Measurements from ENCODE around the gene FNDC3B.

The FNDC3B gene

GRCh38 chr3:172121981-172122380 lies 82.6 kb downstream of the FNDC3B start:
- DNase-seq, result no peak

DNA sequence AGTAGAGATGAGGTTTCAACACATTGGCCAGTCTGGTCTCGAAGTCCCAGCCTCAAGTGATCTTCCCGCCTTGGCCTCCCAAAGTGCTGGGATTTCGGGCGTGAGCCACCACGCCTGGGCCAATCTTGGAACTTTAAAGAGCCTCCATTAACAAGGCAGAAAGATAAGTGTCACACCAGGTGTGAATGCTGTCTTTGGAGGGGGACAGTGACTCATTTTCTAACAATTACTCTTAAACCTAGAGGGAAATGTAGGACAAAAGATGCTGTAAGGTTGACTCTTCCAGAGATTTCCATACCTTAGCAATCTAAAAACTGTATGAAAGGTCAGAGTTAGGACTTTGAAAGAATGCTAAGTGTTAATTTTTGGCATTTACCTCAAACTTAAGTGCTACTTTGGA lies 84.9 kb downstream of the FNDC3B start:
- DNase-seq, result no peak

- DNase-seq, result no peak
Measured at GRCh38 chr3:172125053-172125452, 85.7 kb downstream of the FNDC3B start.

GRCh38 chr3:172125963-172126457 lies 86.6 kb downstream of the FNDC3B start:
- DNase-seq, result no peak

- DNase-seq, result no peak
Measured at GRCh38 chr3:172126741-172127140, 87.4 kb downstream of the FNDC3B start.

DNA sequence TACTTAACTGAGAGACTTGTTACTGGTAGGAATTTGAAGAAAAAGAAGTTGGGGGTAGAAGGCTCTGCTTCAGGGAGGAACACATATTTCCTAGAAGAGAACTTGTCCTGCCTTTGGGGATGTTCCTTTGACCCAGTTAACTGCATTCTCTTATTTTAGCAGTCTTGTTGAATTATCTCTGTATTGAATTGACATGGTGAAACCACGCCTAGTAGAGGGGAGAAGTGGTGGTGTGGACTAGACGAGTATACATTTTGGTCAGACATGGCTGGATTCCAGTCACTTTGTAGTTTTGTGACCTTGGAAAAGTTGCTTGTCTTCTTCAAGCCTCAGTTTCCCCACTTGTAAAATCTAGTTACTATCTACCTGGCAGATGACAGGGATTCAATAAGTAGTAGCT lies 87.8 kb downstream of the FNDC3B start:
- DNase-seq, result no peak

DNA sequence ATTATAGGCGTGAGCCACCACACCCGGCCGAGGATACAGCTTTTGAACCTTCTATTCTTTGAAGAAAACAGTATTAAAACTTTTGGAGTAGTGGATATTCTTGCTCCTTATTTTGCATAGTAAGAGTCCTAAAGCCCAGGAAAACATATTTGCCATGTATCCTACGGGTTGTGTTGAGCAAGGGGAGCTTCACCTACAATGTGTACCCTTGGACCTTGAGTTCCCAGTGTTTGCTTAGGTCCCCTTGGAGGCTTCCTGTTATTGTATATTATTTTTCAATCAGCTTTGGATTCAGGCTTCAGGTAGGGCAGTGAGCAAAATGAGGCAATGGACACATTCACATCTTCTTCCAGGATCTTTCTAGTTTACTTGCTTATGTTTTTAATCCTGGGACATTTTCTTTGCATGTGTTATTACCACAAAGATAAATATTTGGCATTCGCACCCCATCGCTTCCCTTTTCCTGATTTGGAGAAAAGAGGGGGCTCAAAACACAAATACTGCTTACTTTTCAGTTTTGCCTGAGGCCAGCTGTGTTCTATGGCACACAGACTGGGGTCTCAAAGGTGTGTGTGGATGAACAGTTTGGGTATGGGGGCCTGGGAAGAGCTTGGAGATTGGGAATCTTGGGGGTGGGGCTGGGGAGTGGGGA lies 88.7 kb downstream of the FNDC3B start:
- no peak for DNase-seq

DNA sequence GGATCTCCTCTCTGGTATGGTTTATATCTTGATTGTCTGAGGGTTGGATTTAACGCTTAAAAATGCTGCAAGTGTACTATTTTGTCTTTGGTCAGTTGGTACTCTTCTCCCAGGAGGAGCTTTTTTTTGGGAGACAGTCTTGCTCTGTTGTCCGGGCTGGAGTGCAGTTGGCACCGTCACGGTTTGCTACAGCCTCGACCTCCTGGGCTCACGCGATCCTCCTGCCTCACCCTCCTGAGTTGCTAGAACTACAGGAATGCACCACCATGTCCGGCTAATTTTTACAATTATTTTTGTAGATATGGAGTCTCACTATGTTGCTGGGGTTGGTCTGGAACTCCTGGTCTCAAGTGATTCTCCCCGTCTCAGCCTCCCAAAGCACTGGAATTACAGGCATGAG lies 89.5 kb downstream of the FNDC3B start:
- no peak for DNase-seq

- DNase-seq, result no peak
Measured at GRCh38 chr3:172129498-172129849, 90.1 kb downstream of the FNDC3B start.

- peak; percentile 53 for DNase-seq
Measured at GRCh38 chr3:172129850-172130716, 90.7 kb downstream of the FNDC3B start.

- DNase-seq, result no peak
Measured at GRCh38 chr3:172130717-172131050, 91.3 kb downstream of the FNDC3B start.

- DNase-seq, result no peak
Measured at GRCh38 chr3:172131746-172132145, 92.4 kb downstream of the FNDC3B start.

DNA sequence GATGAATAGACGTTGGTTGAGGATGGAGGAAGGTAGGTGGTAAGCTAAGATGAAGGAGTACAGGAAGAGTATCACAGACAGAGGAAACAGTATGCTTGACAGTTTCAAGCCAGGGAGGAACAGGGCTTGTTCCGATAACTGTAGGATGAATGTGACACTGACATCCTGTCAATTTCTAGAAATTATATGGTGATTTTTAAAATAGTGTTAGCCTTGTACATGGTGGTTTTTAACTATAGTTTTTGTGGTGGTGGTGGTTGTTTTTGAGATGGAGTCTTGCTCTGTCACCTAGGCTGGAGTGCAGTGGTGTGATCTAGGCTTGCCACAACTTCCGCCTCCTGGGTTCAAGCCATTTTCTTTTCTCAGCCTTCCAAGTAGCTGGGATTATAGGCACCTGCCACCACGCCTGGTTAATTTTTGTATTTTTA lies 92.8 kb downstream of the FNDC3B start:
- no peak for DNase-seq

DNA sequence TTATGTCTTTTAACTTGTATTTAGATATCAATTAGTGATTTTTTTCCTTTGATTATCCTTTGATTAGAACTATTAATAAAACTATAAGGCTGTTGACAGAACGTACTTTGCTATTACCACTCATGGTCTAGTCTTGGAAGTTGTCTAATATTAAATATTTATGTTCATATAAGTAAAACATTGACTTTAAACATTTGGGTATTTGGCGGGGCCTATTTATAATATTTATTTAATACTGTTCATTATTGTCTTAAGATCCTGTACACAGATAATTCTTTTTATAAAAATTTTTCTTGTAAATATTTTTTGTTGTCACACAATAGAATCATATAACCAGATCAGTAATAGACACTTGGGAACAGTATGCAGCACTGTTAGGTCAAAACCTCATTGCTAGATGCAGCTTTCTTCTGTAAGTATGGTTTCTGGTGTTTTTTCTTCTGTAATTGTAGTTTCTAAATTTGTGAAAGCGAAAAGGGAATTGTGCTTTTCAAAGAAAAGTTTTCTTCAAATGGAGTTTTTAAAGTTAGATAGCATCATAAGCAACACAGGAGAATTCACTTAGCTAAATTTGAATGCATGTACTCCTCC lies 93.4 kb downstream of the FNDC3B start:
- DNase-seq, result no peak

- DNase-seq, result no peak
Measured at GRCh38 chr3:172133838-172134237, 94.5 kb downstream of the FNDC3B start.

DNA sequence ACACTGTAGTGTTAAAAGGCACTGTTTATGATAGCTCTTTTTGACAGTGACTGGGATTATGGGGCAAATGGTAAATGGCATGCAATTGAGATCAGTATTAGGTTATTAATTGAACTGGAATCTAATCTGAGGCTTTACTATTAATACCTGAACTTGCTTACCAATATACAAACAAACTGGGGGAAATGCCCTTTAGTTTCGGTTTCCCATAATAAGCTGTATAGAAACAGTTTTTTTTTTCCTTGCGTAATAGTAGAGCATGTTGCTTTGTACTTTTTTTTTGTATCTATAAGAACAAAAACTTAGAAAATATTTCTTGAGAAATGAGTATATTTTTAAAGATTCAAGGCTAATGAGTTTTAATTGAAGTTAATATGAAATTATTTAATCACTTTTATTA lies 95.0 kb downstream of the FNDC3B start:
- DNase-seq, result no peak

DNA sequence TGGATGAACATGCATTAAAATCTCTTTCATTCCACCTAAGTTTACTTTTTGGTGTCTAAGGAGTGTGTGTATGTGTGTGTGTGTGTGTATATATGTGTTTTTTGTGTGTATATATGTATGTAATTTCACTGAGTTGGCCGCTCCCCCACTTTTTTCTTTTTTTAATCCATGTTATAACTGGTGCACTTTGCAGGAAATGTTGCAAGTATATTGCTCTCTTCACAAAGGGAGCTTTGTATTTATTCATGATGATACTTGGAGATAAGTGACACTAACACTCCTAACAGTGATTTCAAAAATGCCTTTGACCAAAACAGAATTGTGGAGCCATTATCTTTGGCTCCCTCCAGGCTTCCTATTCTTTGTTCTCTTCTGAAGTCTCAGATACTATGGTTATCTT lies 95.8 kb downstream of the FNDC3B start:
- no peak for DNase-seq

DNA sequence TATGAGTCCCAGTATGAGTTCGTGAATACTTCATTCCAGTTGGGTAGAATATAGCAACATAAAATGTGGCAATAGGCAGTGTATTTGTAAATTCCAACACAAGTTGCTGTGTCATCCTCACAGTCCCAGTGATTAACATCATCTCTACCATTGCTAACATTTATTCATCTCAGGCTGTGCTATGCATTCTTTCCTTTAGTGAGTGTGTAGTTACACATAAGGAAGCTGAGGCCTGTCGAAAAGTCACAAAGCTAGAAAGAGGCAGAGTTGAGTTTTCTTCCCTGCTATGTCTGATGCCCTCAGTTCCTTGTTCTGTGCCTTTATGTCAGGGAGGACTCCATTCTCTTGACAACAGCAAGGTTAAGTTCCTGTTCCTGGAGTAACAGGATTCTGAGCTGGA lies 96.4 kb downstream of the FNDC3B start:
- DNase-seq, result no peak

DNA sequence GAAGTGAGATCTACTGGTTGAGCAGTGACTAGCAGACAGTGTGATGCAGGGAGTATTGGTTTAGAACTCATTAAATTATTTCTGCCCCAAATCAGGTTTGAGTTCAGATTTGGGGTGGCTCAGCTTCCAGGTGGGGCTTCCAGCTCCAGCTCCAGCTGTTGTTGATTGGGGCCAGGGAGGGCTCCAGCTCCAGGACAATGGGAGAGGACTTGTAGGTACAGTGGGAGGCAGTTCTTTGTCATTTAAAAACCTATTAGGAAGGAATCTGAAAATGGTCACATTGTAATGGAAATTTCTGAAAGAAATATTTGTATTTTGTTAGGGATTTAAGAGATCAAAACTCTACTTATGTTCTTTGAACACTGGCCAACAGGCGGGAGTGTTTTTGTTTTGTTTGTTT lies 97.0 kb downstream of the FNDC3B start:
- DNase-seq, result no peak

DNA sequence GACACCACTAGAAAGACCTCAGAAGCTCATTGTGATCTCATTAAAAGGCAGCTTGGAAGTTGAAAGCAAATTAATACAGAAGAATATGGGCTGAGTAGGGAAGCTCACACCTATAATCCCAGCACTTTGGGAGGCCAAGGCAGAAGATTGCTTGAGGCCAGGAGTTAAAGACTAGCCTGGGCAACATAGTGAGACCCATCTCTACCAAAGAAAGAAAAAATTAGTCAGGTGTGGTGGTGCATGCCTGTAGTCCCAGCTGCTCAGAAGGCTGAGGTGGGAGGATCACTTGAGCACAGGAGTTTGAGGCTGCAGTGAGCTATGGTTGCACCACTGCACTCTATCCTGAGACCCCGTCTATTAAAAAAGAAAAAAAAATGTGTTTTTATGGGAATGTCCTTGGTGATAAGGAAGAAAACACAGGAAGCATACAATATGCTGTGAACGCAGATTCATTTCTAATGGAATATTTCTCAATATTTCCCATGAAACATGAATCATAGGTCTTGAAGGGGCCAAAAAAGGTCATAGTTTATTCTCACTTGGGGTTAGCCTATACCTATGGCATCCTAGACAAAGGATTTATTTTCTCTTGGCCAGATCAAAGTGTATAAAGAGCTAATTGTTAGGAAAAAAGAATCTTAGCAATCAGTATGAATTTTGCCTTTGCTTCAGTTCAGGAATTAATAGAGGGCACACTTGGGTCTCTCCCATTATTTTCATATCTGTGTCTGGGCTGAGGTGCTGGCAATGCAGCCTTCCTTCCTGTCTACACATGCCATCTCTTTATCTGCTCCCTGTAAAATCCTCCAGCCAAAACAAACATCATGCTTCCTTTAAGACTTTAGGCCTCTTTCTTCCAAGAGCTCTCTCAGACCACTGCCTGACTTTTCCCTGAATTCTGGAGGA lies 98.2 kb downstream of the FNDC3B start:
- DNase-seq, result no peak

DNA sequence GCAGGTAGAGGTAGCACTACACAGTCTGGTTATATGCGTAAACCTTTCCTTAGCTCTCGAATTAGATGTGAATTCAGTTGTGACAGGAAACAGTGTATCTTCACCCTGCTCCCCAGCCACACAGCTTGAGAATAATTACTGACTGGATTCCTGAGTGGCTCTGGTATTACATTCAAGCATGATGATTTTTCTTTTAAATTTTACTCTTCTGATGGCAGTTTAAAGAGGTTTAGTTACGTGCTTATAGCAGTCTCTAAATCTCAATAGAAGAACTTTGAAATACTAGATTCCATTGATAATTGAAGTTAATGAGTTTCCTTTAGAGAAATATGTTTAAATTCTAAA lies 98.8 kb downstream of the FNDC3B start:
- no peak for DNase-seq

- no peak for DNase-seq
Measured at GRCh38 chr3:172138792-172139507, 99.6 kb downstream of the FNDC3B start.
